ENCODE results near the gene ENDOV.

DNA sequence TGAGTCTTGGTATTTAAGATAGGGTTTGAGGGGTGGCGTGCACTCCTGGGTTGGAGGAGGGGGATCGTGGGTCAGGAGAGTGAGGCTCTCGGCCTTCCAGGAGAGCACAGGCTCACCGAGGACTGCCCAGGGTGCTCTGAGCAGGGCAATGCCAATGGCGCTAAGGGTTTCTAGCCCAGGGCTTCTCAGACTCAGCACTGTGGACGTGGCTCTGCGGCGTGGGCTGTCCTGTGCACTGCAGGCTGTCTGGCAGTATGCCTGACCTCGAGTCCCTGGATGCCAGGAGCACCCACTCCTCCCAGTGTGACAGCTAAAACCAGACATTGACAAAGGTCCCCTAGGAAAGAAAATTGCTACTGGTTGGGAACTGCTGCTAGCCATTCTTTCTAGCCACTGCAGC lies 37.2 kb upstream of the ENDOV start:
- no peak for TF ChIP-seq CTCF (IDR thresholded peaks at IDR 0.05)
- TF ChIP-seq POLR2A (IDR thresholded peaks at IDR 0.05), result no peak

Measured in body of pancreas (tissue), 4 donors.